Esophagus muscularis mucosa (tissue), 3 donors: ENCODE measurements around the gene FBXW4.

Experiments used
- POLR2A ChIP-seq: fragments of 450-650 bp; IDR thresholded peaks from one replicate; pipeline ENCODE4 v1.6.1; 2017; ENCODE audit warnings: antibody characterized with exemption, moderate library complexity, mild to moderate bottlenecking, low read depth
- TF ChIP-seq, protein P1 (sequence below), 3 experiments: fragments of 200-600 bp in 2 of 3; fragments of 450-650 bp in 1 of 3; sonication (generic) in 2 of 3; IDR thresholded peaks; one replicate each; pipeline ENCODE4 v1.5.1; 2017 to 2019; ENCODE audit warnings: antibody characterized with exemption in 3 of 3, mild to moderate bottlenecking in 2 of 3, moderate library complexity in 1 of 3

DNA sequence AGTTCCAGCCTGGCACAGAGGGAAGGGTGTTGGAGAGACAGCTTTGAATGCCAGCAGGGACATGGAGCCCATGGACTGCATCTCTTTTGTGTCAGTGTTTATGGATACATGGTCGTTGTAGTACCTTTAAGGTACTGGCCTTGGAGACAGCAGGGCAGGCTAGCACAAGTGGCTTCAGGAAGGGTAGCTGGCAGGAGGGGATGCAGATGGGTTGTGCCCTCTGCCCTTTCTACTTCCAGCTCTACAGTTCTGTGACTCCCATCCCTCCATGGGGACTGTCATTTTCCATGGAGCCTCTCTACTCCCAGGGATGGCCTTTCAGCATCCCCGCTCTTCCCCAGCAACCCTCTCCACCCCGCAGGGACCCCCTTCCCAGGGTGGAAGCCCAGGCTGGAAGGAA is 132.0 kb downstream of the FBXW4 start:
- TF ChIP-seq POLR2A, result no peak
- TF ChIP-seq, protein P1, sequence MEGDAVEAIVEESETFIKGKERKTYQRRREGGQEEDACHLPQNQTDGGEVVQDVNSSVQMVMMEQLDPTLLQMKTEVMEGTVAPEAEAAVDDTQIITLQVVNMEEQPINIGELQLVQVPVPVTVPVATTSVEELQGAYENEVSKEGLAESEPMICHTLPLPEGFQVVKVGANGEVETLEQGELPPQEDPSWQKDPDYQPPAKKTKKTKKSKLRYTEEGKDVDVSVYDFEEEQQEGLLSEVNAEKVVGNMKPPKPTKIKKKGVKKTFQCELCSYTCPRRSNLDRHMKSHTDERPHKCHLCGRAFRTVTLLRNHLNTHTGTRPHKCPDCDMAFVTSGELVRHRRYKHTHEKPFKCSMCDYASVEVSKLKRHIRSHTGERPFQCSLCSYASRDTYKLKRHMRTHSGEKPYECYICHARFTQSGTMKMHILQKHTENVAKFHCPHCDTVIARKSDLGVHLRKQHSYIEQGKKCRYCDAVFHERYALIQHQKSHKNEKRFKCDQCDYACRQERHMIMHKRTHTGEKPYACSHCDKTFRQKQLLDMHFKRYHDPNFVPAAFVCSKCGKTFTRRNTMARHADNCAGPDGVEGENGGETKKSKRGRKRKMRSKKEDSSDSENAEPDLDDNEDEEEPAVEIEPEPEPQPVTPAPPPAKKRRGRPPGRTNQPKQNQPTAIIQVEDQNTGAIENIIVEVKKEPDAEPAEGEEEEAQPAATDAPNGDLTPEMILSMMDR (IDR thresholded peaks at IDR 0.05), result no peak
